HG02943 (cell line): ENCODE measurements around the gene MX1.

ENCODE experiments used
- ATAC-seq: cut with Tn5 transposase; IDR thresholded peaks from one replicate; pipeline ENCODE4 v1.9.1; 2021; ENCODE audit warnings: mild to moderate bottlenecking, low read depth, moderate library complexity; ENCODE audit not compliant: unreplicated experiment

The MX1 gene, protein sequence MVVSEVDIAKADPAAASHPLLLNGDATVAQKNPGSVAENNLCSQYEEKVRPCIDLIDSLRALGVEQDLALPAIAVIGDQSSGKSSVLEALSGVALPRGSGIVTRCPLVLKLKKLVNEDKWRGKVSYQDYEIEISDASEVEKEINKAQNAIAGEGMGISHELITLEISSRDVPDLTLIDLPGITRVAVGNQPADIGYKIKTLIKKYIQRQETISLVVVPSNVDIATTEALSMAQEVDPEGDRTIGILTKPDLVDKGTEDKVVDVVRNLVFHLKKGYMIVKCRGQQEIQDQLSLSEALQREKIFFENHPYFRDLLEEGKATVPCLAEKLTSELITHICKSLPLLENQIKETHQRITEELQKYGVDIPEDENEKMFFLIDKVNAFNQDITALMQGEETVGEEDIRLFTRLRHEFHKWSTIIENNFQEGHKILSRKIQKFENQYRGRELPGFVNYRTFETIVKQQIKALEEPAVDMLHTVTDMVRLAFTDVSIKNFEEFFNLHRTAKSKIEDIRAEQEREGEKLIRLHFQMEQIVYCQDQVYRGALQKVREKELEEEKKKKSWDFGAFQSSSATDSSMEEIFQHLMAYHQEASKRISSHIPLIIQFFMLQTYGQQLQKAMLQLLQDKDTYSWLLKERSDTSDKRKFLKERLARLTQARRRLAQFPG

DNA sequence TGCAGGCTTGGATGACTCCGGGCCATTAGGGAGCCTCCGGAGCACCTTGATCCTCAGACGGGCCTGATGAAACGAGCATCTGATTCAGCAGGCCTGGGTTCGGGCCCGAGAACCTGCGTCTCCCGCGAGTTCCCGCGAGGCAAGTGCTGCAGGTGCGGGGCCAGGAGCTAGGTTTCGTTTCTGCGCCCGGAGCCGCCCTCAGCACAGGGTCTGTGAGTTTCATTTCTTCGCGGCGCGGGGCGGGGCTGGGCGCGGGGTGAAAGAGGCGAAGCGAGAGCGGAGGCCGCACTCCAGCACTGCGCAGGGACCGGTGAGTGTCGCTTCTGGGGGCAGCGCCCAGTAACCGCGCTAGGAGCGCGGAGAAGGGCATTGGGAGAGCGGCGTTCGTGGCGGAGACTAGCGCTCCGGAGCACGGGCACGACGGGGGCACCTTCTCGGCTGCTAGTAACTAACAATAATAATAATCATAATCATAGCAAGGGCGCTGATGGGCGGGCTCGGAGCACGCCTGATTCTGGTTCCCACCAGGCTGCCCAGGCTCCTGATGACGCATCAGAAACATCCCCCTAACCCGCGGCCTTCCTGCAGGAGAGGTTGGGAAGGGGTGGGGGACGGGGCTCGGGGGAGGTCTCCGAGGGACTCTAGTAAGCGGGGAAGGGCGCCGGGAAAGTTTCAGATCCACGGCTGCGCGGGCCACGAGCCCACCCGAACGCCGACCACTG, at the start of gene MX1:
MX1 (plus strand) TSS at position 286 of the 722 bp plus-strand sequence. CDS start 5,832 bp downstream, outside the sequence.
- ATAC-seq: peak; percentile 70

DNA sequence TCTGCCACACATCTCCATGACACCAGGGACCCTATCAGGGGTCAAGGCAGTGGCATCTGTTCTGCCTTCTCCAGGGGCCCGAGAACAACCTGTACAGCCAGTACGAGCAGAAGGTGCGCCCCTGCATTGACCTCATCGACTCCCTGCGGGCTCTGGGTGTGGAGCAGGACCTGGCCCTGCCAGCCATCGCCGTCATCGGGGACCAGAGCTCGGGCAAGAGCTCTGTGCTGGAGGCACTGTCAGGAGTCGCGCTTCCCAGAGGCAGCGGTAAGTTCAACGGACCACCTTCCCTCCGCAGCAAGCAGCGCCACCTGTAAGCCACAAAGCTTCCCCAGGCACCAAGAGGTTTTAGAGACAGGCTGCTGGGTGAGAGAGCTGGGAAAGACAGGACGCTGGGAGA, 48.3 kb upstream of the MX1 start:
- ATAC-seq: no peak

DNA sequence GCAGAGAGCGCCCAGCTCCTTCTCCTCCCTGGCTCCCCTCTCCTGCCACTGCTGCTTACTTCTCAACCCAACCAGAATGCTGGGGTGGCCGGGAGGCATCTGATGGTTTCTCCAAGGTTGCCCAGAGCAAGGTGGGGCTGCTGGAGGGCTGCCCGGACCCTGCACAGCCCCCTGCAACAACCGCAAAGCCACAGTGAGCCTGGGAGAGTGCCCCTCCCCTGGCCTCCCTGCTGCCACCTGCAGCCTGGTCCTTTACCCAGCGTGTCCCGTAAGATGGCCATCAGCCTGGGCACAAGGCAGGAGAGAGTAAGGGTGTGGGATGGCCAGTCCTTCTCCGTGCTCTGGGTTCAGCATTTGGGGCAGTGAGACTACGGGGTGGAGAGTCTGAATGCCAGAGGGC, 47.2 kb upstream of the MX1 start:
- ATAC-seq: no peak

DNA sequence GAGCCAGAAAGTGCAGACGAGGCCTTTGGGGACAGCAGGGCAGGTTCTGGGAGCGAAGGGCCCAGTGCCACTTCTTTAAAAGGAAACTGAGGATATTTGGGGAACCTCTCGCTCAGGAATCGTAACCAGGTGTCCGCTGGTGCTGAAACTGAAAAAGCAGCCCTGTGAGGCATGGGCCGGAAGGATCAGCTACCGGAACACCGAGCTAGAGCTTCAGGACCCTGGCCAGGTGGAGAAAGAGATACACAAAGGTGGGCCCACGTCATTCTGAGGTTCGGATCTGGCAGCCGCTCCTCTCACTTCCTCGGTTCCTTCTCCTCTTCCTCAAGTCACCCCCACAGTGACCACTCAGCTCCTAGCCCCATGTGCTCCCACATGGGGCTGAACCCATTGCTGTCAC, 46.1 kb upstream of the MX1 start:
- no peak for ATAC-seq

DNA sequence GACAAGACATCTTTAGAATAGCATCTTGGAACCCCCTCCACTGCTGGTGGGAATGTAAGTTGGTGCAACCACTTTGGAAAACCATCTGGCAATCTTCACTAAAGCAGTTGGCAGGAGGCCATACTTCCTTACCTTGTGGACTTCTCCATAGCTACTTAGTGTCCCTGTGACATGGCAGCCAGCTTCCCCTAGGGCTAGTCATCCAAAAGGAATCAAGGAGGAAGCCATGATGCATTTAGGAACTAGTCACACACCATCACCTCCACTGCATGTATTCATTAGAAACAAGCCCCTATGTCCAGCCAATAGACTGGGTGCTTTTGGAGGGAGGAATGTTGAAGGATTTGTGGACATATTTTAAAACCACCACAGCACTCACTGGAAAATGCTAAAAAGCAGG, 44.3 kb upstream of the MX1 start:
- no peak for ATAC-seq

DNA sequence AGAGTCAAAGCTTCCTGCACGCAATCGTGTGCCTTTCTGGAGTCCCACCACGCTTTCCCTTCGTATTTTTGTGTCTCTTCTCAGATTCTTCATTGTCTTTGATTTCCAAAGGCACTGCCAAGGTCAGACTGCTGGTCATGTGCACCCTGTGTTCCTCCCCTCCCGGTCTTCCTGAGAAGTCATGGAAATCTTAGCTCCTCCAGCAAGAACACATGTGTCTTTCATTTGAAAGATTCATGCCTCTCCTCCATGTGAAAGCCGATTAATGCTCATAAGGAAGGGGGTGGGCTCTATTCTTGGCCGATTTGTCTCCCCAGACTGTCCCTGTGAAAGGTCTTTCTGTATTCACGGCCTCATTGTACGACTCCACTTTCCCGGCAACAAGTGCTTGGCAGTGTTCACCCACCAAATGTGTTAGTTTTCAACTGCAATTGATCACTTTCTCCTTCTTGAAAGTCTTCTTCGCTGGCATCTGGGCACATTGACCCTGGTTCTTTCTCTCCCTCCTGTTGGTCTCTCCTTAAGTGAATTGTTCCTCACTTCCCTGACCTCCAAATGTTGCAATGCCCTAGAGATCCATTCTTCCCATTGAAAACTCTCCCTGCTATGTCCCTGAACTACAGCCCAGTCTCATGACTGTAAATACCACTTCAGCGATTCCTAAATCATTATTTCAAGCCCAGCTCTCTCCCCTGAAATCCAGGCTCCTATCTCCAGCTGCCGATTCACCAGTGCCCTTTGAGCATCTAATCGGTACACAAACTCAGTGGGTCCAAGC, 38.8 kb upstream of the MX1 start:
- ATAC-seq: no peak

DNA sequence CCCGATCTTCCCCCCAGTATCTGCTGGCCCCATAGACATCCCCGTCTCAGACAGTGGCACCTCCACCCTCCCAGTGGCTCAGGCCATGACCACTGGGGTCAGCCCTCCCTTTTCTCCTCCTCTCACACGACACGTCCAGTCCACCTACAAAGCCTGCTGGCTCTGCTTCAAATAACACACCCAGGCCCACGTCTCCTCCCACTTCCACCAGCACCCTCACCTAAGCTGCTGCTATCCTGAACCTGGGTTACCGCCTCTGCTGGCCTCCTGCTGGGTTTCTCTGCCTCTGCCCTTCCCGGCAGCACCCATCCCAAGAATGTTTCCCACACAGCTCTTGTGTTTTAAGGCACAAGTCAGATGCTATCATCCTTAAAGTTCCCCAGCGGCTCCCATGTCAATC, 38.2 kb upstream of the MX1 start:
- ATAC-seq: no peak

DNA sequence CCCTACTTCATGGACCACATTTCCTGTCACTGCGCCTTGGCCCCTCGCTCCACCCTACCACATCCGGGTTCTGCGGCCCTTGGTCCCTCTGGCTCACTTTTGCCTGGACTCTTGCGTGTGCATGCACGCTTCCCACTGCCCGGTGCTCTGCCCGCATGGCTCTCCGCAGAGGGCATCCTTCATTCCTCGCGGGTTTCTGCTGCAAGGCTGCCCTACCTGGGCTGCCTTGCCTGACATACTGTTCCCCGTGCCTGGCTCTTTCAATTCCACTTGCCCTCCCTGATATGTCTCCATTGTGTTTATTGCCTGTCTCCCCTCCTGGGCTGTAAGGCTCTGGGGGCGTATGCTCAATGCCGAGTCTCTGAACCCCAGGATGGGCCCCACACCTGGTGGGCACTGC, 37.8 kb upstream of the MX1 start:
- no peak for ATAC-seq

DNA sequence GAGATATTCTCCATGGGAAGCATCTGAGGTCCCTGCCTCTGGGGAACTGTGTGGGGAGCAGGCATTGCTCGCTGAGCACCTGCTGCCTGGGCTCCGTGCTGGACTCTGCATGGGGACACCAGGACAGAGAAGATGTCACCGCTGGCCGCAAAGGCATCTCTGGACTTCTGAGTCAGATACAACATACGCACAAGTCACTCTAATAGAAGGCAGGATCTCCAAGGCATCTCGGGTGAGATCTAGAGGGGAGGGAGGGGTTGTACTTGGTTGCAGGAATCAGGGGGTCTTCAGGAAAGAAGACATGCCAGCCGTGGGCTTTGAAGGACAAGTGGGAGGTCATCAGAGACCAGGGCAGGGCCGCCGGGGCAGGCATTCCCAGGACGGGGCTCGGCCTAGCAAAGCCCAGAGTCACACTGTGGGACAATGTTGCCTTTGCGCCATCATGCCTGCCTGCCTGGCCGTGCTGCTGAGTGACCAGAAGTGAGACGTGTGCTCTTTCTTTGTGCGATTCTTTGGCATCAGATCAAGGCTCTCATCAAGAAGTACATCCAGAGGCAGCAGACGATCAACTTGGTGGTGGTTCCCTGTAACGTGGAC, 35.9 kb upstream of the MX1 start:
- ATAC-seq: no peak

DNA sequence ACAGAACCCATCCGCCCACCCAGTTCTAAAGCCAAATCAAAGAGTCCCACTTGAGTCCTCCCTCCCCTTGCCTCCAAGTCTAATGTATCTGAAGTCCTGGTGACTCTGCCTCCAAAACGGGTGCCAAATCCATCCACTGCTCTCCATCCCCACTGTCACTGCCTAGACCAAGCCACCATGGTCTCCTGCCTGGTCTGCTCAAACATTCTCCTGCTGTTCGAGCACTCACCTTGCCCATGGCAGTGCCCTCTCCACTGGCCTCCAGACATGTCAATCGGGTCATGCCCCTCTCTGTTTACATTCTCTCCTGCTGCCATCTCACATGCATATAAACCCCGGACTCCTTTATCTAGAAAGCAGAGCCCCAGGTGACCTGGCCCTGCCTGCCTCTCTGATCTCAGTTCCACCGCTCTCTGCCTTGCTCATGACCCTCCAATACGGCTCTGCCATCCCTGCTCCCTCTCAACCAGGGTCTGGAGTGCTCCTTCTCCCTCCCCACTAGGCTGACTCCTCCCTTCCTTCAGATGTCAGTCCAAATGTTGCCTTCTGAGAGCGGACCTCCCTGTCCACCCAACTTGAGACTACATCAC, 32.1 kb upstream of the MX1 start:
- ATAC-seq: no peak

DNA sequence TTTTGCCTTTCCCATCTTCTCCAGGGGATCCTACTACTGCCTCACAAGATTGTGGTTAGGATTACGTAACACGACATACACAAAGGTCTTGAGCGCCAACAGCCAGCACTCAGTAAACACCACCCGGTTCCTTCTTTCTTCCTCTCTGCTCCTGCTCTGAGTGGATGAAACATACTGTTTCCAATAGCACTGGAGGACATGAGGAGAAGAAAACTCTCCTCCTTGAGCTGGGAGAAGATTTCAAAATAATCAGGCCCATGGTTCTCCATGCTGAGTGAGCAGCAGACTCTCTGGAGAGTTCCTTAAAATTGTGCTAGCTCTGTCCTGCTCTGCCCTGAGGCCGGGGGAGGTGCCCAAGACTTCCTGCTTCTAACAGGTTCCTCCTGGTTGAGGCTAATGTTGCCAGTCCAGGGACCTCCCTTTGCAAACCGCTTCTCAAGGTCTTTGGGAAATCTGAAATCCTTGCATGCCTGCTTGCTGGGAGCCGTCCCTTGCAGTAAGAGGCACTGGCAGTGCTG, 29.4 kb upstream of the MX1 start:
- ATAC-seq: no peak

DNA sequence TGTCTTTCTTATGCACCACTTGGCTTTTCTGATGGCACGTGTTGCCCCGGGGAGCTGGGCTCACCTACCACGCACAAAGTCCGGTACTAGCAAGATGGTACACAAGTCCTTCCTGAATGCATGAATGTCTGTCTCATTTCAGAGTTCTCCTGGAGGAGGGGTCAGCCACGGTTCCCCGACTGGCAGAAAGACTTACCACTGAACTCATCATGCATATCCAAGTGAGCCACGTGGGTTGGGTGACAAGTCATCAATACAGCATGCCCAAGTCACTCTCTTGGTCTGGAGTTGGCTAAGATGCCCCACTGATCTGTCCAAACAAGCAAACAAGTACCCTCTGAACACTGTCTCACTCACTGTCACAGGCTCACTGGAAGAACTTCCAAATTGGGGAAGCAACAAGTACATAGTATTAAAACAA, 28.6 kb upstream of the MX1 start:
- no peak for ATAC-seq

DNA sequence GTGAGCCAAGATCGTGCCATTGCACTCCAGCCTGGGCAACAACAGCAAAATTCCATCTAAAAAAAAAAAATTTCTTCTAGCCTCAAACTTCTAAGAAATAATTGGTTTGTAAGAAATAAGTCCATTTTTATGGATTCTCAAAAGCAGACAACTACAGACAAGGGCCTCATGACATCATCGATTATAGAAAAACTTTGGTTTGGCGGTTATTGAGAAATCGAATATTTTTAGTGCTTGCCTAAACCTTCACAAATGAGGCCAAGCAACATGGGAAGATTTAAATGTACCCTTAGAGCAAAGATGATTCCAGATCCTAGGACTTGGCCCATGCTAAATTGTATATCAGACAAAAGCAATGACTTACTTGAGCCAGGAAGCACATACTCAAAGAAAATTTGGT, 27.8 kb upstream of the MX1 start:
- no peak for ATAC-seq

DNA sequence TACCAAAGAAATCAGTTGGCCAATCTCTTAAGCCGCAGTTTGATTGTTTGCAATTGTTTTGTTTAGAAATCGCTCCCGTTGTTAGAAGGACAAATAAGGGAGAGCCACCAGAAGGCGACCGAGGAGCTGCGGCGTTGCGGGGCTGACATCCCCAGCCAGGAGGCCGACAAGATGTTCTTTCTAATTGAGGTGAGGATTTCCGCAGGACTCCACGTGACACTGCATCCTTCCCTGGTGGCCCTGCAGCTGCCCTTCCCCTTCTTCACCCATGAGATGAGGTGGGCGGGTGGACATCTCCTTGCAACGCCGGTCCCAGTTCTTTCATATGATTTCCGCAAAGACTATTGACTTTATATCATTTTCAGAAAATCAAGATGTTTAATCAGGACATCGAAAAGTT, 27.2 kb upstream of the MX1 start:
- no peak for ATAC-seq

DNA sequence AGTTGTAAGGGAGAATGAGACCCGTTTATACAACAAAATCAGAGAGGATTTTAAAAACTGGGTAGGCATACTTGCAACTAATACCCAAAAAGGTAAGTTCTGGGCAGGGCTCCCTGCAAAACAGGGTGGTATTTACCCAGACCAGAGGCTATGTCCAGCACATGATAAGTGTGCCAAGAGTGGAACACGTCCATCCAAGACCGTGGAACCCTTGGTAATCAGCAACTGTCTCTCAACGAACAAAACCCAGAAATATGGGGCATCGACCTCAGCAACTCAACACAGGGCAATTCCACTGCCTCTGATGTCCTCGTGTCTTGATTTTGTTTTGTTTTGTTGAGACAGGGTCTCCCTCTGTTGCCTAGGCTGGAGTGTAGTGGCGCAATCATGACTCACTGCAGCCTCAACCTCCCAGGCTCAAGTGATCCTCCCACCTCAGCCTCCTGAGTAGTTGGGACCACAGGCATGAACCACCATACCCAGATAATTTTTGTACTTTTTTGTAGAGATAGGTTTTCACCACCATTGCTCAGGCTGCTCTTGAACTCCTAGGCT, 26.7 kb upstream of the MX1 start:
- no peak for ATAC-seq

DNA sequence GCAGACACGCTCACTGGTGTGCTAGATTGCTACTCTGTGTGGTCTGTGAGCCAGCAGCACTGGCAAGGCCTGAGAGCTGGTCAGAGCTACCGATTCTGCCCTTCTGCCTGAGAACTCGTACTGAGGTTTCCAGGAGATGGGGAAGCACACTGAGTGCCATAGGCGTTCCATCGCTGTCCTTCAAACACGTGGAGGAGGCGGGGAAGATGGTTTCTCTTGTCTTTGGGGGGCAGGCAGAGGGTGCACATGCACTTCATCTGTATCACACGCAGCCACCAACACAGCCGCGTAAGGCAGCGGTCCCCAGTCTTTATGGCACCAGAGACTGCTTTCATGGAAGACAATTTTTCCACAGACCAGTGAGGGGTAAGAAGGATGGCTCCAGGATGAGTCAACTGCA, 23.8 kb upstream of the MX1 start:
- no peak for ATAC-seq

DNA sequence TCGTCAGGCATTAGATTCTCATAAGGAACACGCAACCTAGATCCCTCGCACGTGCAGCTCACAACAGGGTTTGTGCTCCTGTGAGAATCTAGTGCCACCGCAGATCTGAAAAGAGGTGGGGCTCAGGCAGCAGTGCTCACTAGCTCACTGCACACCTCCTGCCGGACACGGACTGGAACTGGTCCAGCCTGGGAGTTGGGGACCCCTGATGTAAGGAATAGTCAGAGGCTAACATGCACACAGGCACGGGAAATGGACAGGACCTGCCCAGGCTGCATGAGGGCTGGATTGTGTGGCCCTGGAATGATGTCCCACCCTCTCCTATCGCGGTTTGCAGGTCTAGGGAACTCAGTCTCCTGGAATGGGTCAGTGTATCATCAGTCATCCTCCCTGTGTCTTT, 23.2 kb upstream of the MX1 start:
- no peak for ATAC-seq

DNA sequence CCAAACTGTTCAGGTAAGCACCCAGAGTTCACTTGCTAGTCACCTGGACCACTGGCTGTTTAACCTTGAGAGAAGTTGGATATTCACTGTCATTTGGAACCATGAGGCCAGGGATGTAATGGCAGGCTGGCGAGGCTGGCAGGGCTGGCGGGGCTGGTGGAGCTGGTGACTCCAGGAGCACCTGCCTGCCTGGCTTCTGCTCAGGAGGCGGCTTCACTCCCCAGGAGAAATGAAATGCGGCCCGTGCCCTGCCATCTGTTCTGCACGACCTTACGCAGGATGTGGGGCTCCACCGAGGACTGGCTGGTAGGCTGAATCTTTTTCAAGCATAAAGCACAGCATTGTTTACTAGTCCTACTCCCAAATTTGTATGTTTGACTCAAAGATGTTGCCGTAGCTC, 22.7 kb upstream of the MX1 start:
- ATAC-seq: no peak

DNA sequence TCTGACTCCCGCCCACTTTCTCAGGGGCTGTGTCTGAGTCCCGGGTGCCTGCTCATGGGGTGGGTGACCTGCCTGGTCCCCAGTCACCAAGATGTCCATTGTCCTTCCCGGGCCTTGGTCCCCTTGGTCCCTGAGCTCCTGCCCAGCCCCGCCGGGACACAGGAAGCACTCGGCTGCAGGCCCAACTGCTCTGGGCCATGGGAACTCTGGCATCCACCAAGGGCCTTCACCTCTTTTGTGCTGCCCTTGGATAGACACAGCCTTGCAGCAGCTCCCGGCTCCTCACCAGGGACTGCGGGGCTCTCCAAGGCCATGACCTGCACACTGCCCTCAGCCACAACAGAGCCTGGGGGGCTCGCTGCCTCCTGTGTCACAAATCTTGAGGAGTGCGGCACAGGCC, 22.1 kb upstream of the MX1 start:
- ATAC-seq: no peak

DNA sequence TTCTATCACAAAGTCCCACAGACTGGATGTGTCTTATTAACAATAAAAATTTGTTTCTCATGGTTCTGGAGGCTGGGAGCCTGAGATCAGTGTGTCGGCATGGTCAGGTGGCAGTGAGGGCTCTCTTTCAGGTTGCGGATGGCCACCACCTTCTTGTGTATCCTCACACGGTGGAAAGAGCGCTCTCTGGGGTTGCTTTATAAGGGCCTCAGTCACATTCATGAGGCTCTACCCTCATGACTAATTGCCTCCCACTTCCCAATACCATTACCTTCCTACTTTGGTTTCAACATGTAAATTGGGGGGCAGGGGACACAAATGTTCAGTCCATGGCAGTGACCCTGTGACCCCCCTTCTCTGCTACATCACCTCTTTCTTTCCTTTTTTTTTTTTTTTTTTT, 20.7 kb upstream of the MX1 start:
- no peak for ATAC-seq
